ENCODE data around the gene ADARB2.

ADARB2 gene

GRCh38 chr10:1293636-1294435, 443.5 kb downstream of the ADARB2 start:
- peak in 1 of 2 experiments; percentile 57 for DNase-seq

DNA sequence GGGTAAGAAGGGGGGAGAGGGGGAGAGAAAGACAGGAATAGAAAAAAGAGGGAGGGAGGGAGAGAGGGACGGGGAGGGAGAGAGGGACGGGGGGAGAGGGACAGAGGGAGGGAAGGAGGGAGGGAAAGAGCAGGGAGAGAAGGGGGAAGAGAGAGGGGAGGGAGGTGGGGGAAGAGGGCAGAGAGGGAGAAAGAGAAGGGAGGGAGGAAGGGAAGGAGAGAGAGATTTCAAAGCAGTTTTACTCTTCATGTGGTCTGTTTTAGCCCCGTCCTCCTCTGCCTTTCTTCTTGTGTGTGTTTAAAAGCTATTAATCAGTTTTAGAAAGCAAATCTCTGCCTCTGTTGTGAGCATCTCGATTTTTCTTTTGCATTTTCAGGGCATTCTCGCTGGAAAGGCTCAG, 444.2 kb downstream of the ADARB2 start:
- no peak for DNase-seq

DNA sequence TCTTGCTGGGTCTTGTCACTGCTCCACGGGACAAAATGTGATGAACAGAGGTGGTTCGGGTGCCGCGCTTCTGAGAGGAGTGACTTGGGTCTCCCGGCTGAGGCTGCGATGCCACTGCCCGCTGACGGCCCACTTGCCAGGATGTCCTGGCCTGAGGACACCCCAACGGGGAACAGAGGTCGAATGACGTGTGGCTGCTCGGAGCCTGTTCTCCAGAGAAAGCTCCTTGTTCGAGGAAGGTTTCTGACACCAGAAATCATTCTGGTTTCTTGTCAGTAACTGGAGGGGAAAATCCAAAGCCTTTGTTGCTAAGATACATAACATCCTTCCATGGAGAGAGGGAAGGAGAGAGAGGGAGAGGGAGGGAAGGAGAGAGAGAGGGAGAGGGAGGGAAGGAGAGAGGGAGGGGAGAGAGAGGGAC, 444.7 kb downstream of the ADARB2 start:
- no peak for DNase-seq

- no peak for DNase-seq
Observed at GRCh38 chr10:1291178-1292090, 445.9 kb downstream of the ADARB2 start.

GRCh38 chr10:1290071-1290471, 447.3 kb downstream of the ADARB2 start:
- DNase-seq: no peak

DNA sequence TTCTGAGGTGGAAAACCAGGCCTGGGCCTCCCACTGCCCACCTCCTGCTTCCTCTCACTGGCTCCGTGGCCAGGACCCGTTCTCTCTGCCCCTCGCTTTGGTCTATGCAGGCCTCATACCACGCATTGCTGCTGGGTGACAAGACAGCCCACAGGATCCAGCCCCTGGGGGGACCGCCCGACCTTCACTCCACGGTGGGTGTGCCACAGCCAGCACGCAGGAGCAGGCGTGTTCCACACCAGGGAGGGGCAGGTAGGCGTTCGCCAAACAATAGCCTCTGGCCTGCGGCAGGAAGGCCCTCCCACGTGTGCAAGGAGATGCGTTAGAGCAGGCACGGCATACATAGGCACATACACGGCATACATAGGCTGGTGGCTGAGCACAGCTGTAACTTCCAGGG, 447.7 kb downstream of the ADARB2 start:
- DNase-seq: no peak

GRCh38 chr10:1287971-1288401, 449.3 kb downstream of the ADARB2 start:
- no peak for DNase-seq

GRCh38 chr10:1287487-1287886, 449.8 kb downstream of the ADARB2 start:
- DNase-seq: no peak

DNA sequence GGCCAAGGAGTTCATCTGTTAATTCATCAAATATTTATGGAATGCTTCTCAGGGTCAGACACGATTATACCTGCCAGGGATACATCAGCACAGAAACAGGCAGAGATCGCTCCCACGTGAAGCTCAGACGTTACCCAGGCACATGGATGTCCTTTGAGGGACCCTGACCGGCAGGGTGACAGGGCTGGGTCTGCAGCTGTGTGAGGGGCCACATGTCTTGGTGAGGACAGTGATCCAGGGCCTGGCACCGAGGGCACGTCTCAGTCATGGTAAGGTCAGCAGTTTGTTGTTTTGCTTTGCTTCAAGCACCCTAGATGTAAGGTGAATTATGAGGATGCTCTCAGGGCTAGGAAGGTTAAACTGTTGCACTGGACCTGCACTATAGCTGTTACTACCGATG, 453.2 kb downstream of the ADARB2 start:
- DNase-seq: no peak

DNA sequence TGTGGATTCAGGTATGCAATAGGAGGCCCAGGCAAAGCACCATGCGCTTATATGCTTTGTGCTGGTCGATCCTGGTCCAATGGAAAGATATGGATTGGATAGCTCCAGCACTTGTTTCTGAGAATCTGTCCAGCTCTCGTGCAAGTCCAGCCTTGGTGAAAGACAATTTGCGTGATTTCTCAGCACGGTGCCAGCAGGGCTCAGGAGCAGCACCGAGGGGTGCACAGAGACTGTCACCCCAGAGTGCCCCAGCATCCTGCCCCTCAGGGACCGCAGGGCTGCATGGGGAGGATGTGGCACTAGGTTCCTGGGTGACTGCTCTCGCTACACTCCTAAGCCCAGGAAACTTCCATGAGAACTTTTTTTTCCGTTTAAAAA, 455.9 kb downstream of the ADARB2 start:
- DNase-seq: no peak

- DNase-seq: no peak
Observed at GRCh38 chr10:1280466-1281404, 456.6 kb downstream of the ADARB2 start.

- no peak for DNase-seq
Observed at GRCh38 chr10:1278306-1278705, 459.0 kb downstream of the ADARB2 start.

DNA sequence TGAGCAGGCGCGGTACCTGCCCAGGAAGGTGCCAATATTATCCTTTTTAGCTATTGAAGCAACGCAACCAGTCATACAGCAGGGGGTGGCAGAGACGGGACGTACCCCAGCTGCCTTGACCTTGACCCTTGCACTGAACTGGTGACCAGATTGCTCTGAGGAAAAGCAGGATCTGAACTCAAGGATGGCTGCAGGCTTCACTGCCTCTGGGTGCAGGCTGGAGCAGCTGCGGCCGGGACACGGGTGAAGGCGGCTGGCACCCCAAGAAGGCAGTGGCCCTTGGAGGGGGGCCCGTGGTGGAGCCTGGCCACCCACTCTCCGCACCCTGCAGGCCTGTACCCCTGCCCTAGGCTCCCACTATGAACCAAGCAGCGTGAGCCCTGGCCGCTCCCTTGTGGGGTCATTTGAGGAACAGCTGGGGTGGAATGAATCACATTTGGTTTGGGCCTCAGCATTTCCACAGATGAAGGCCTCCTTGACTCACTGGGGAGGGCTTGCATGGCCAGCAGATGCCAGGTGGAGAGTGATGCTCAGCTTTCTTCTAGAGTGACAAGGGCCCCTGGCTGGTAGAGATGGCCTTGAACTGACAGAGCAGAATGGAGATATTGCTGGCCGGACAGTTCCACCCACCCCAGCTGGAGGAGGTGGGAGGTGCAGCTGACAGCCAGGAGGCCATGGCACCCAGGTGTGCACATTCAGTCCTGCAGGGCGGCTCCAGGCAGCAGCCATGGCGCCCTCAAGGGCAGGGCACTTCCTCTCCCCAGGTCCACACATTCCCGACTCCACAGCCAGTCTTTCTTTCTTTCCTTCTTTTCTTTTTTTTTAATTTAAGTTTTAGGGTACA, 462.4 kb downstream of the ADARB2 start:
- no peak for DNase-seq

- DNase-seq: no peak
Observed at GRCh38 chr10:1274111-1274661, 463.1 kb downstream of the ADARB2 start.

DNA sequence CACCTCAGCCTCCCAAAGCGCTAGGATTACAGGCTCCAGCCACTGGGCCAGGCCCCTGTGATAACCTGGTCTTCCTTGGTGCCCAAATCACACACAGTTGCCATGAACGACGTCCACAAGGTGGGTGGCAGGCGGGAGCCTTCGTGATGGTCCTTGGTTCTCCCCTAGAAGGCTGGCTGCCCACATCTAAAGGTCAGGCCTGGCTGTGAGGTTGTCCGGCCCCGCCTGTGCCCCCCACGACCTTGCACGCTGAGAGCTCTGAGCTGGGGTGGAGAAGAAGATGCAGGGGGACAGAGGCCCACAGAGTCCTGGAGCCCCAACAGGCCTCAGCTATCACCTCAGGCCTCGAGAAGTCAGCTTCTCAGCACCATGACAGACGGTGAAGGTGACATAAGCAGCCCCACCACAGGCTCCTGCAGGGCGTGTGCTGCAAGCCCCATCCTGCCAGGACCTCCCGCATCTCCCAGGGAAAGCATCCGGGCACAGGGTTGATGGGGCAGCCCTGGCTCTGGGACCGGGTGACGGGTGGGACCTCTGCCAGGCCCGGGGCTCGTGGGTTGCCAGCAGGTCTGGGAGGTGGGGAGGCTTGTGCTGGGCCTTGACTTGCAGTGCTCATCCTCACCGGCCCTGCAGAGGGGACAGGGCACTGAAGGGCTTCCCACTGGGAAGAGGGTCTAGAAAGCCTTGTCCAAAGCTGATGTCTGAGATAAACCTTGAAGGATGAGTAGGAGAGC, 463.8 kb downstream of the ADARB2 start:
- DNase-seq: no peak

GRCh38 chr10:1272777-1273161, 464.6 kb downstream of the ADARB2 start:
- no peak for DNase-seq

DNA sequence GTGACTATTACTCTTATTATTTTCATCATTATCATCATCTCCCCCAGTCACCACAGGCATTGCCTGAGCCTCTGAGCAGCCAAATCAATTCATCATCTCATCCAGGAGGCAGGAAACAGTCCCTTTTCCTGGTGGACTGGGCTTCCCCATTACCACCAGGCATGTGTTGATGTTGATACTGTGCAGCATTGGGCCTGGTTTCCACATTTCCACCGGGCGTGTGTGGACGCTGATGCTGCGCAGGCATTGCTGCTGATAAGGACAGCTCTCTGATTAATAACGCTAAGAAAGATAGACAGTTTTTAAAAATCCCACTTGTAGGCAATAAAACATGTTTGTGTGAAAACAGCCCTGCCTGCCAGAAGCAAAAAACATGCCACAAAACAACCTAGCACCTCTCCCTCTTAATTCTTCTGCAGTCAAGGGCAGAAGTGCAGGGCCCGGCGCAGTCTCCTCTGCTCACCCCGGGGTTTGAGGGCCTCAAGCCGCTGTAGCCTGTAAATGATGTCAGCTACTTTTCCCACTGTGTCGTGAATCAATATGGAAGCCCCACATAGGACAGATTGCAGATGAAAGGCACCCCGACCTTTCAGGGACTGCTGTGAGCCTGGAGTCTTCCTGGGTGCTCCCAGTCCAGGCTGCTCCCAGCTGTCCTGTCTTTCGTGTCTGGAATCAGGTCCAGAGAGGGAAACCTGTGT, 465.1 kb downstream of the ADARB2 start:
- DNase-seq: no peak

GRCh38 chr10:1270906-1271305, 466.4 kb downstream of the ADARB2 start:
- DNase-seq: no peak

GRCh38 chr10:1270490-1270889, 466.8 kb downstream of the ADARB2 start:
- DNase-seq: no peak

DNA sequence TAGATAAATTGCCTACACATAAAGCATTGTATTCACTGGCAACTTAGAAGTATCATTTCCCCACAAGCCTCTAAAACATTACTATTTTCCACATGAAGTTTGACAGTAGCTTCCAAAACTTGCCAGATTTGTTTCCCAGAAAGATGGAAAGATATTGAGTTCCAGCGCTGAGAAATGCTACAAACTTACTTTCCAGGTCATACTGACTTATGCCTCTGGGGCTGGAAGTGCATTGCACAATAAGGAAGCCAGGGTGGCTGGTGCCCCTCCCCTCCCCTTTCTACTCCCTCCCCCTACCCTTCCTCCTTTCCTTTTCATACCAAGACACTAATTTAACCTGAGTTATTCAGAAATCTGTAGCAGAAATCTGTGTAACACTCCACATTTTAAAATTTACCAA, 468.5 kb downstream of the ADARB2 start:
- no peak for DNase-seq

Data from NCI-H524 (cell line).